GM21390 (cell line): ENCODE data around the gene FOXRED2.
"Not testable (repeated sequence)": the region's sequence is repeated elsewhere in the genome, so short reads cannot be mapped to it uniquely, and the experiment has no call there.

Source experiments
- ATAC-seq: cut with Tn5 transposase; IDR thresholded peaks from one replicate; pipeline ENCODE4 v1.9.1; 2021; ENCODE audit not compliant: unreplicated experiment

The FOXRED2 gene

GRCh38 chr22:36519906-36520305 lies 13.1 kb upstream of the FOXRED2 start:
- not testable (repeated sequence) for ATAC-seq

- no peak for ATAC-seq
Observed at GRCh38 chr22:36514766-36515165, 7.9 kb upstream of the FOXRED2 start.

- ATAC-seq = no peak
Observed at GRCh38 chr22:36512991-36513390, 6.2 kb upstream of the FOXRED2 start.

- no peak for ATAC-seq
Observed at GRCh38 chr22:36512333-36512732, 5.5 kb upstream of the FOXRED2 start.

GRCh38 chr22:36510966-36511881 lies 4.4 kb upstream of the FOXRED2 start:
- no peak for ATAC-seq

GRCh38 chr22:36510384-36510783 lies 3.5 kb upstream of the FOXRED2 start:
- no peak for ATAC-seq

- no peak for ATAC-seq
Observed at GRCh38 chr22:36507518-36508010, 724 bp upstream of the FOXRED2 start.

- ATAC-seq = no peak
Observed at GRCh38 chr22:36505998-36506635, 723 bp downstream of the FOXRED2 start.

- no peak for ATAC-seq
Observed at GRCh38 chr22:36497910-36498665, 8.8 kb downstream of the FOXRED2 start.

GRCh38 chr22:36493690-36494110 lies 13.1 kb downstream of the FOXRED2 start:
- ATAC-seq = peak; percentile 63

GRCh38 chr22:36492109-36492508 lies 14.7 kb downstream of the FOXRED2 start:
- no peak for ATAC-seq

- ATAC-seq = no peak
Observed at GRCh38 chr22:36491155-36491554, 15.7 kb downstream of the FOXRED2 start.

GRCh38 chr22:36486619-36487384 lies 20.0 kb downstream of the FOXRED2 start:
- ATAC-seq = no peak

- ATAC-seq = peak; percentile 82
Observed at GRCh38 chr22:36481393-36482168, 25.3 kb downstream of the FOXRED2 start, which contains the start of gene TXN2. Gene TXN2, minus strand, starts transcription at chr22:36481640. Its CDS starts 803 bp downstream, at chr22:36480837.

- ATAC-seq = peak; percentile 37
Observed at GRCh38 chr22:36480941-36481392, 25.9 kb downstream of the FOXRED2 start.

GRCh38 chr22:36478966-36479365 lies 27.9 kb downstream of the FOXRED2 start:
- ATAC-seq = no peak

GRCh38 chr22:36475341-36475740 lies 31.5 kb downstream of the FOXRED2 start:
- ATAC-seq = no peak

- ATAC-seq = no peak
Observed at GRCh38 chr22:36472689-36473088, 34.2 kb downstream of the FOXRED2 start.

- no peak for ATAC-seq
Observed at GRCh38 chr22:36471341-36471821, 35.5 kb downstream of the FOXRED2 start.

GRCh38 chr22:36470994-36471331 lies 35.9 kb downstream of the FOXRED2 start:
- ATAC-seq = no peak
